Epithelial cell of proximal tubule (primary cell): ENCODE data around the gene ROR2. TPM values are rescaled to one million over a fixed set of nuclear protein-coding genes. Genes with fewer than 3 reads are reported as not detected.
"Not testable (repeated sequence)": the region's sequence is repeated elsewhere in the genome, so short reads cannot be mapped to it uniquely, and the experiment has no call there.

Experiments used
- DNase-seq: peaks from one replicate; pipeline ENCODE4 v3.0.0-alpha.2; 2011; ENCODE audit warnings: low read depth
- H3K4me3 ChIP-seq: 2 replicates; pipeline ENCODE4 v1.5.1; 2011; ENCODE audit warnings: low read depth, mild to moderate bottlenecking, low read length
- CTCF ChIP-seq: conservative IDR thresholded peaks from 2 replicates; pipeline ENCODE4 v1.5.1; 2012; ENCODE audit warnings: low read depth, mild to moderate bottlenecking, low read length
- total RNA-seq: library from RNA; depleted of rRNA; stranded (reverse); fragments of >200 nt; gene quantifications from 2 replicates; pipeline ENCODE4 v1.2.3, GENCODE V29; 2015

Gene ROR2
- total RNA-seq, 1 donor from 2014 or later, result 3.1 TPM

GRCh38 chr9:91802391-91802790 lies 147.6 kb downstream of the ROR2 start:
- TF ChIP-seq CTCF, result no peak
- H3K4me3 ChIP-seq, result no peak overlapping the region
- no peak for DNase-seq

GRCh38 chr9:91800473-91801030 lies 149.5 kb downstream of the ROR2 start:
- no peak overlapping the region for H3K4me3 ChIP-seq
- no peak for DNase-seq
- TF ChIP-seq CTCF, result no peak

GRCh38 chr9:91799113-91799744 lies 150.8 kb downstream of the ROR2 start:
- DNase-seq, result no peak
- no peak overlapping the region for H3K4me3 ChIP-seq
- TF ChIP-seq CTCF, result no peak

- DNase-seq, result not testable (repeated sequence)
Measured at GRCh38 chr9:91798273-91799112, 151.5 kb downstream of the ROR2 start.

GRCh38 chr9:91797517-91797916 lies 152.5 kb downstream of the ROR2 start:
- not testable (repeated sequence) for DNase-seq, H3K4me3 ChIP-seq

More at GRCh38 chr9:91798273-91799112, 151.5 kb downstream of the ROR2 start:
- not testable (repeated sequence) for H3K4me3 ChIP-seq

- DNase-seq, H3K4me3 ChIP-seq: not testable (repeated sequence)
Measured at GRCh38 chr9:91796516-91796915, 153.5 kb downstream of the ROR2 start.

GRCh38 chr9:91795598-91796241 lies 154.3 kb downstream of the ROR2 start:
- DNase-seq, result no peak
- TF ChIP-seq CTCF, result no peak
- H3K4me3 ChIP-seq, result no peak overlapping the region

GRCh38 chr9:91793371-91793770 lies 156.7 kb downstream of the ROR2 start:
- DNase-seq, result not testable (repeated sequence)

GRCh38 chr9:91790917-91791316 lies 159.1 kb downstream of the ROR2 start:
- H3K4me3 ChIP-seq, result no peak overlapping the region
- no peak for TF ChIP-seq CTCF
- no peak for DNase-seq

More at GRCh38 chr9:91793371-91793770, 156.7 kb downstream of the ROR2 start:
- not testable (repeated sequence) for H3K4me3 ChIP-seq
